Smooth muscle cell of bladder (primary cell): ENCODE data around the gene OR10AD1. TPM values are rescaled to one million over a fixed set of nuclear protein-coding genes. Genes with fewer than 3 reads are reported as not detected.

ENCODE experiments used
- total RNA-seq: library from RNA; depleted of rRNA; stranded (reverse); fragments of >200 nt; gene quantifications from 2 replicates; pipeline ENCODE4 v1.2.3, GENCODE V29; 2014

OR10AD1 gene
- total RNA-seq, result not detected in 2 replicates

GRCh38 chr12:48203192-48203591 lies at the start of gene OR10AD1:
Gene OR10AD1 (minus strand): TSS chr12:48203292. CDS start chr12:48203292, 0 bp downstream.

GRCh38 chr12:48183091-48183875 lies 19.8 kb downstream of the OR10AD1 start, which contains the start of gene CCDC184:
Gene CCDC184 (plus strand): TSS chr12:48183644. CDS start chr12:48184123, 479 bp downstream.

DNA sequence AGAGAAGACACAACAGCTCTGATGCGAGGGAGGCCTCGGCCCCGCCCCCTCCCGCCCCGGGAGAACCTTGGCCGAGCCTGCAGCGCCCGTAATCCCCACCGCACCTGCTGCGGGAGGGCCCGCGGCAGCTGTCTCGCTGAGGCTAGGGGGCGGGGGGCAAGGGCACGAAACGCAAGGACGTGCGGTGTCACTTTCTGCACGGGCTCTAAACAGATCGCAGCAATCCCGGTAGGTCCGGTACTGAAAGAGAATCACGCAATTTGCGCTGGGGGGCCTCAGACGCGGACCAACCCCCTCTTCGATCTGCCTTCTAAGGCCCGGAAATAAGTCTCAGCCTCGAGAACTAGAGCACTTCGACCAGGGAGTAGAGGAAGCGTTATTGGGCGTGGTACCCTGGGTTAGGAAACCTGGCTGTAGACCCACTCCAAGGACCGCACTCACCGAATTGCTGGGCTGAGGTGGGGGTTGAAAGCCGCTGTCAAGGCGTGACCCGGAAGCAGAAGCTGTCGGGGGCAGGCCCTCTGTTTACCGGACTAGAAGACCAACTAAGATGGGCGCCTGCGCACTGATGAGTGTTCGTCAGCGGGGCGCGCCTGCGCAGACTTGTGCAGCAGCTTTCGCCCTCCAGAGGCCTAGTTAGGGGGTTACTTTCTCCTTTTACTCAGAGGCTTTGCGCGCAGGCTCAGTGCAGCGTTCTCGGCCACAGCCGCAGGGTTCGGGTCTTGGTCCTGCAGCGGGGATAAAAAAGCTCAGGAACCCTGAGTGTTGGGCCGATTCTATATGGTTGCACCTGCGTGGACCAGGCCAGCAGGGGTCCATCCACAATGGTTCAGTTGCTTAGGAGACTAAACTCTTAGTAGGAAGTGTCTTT lies 45.8 kb downstream of the OR10AD1 start, which contains the start of gene ASB8:
Gene ASB8, minus strand, starts transcription at position 498 of the 871 bp plus-strand sequence. CDS start 4,019 bp downstream, outside the sequence.

Other genes starting within 250 kb of the OR10AD1 start
- gene TMEM106C, start 239.7 kb downstream of the OR10AD1 start, total RNA-seq, result 49.5 and 71.4 TPM in 2 replicates
- not detected in 2 replicates for gene COL2A1, start 198.8 kb downstream of the OR10AD1 start, total RNA-seq
- gene SENP1, start 97.2 kb downstream of the OR10AD1 start, total RNA-seq, result 11.3 and 11.8 TPM in 2 replicates
- gene PFKM, start 83.9 kb downstream of the OR10AD1 start, total RNA-seq, result 72.8 and 89.0 TPM in 2 replicates
- 14.1 and 14.3 TPM in 2 replicates for gene ASB8, start 45.8 kb downstream of the OR10AD1 start, total RNA-seq
- gene CCDC184, start 19.6 kb downstream of the OR10AD1 start, total RNA-seq, result 0.43 and 0.83 TPM in 2 replicates
- 10.2 and 17.2 TPM in 2 replicates for gene ZNF641, start 147.6 kb upstream of the OR10AD1 start, total RNA-seq